Smooth muscle cell (in vitro differentiated cells): ENCODE data around the gene KCNN1. TPM values are rescaled to one million over a fixed set of nuclear protein-coding genes. Genes with fewer than 3 reads are reported as not detected.

ENCODE experiments used
- DNase-seq: peaks from one replicate; lab custom pipeline; 2025; ENCODE audit not compliant: unreplicated experiment; lab: John Stamatoyannopoulos, UW
- H2AFZ ChIP-seq: fragments of 200-600 bp; sonication (generic); 2 replicates; pipeline ENCODE4 v1.6.0; 2016; ENCODE audit warnings: antibody characterized with exemption, low read depth, mild to moderate bottlenecking
- H3F3A ChIP-seq: fragments of 200-600 bp; sonication (generic); 2 replicates; pipeline ENCODE4 v1.6.0; 2017; ENCODE audit warnings: antibody characterized with exemption, low read depth
- H3K27ac ChIP-seq: fragments of 200-600 bp; sonication (generic); 2 replicates; pipeline ENCODE4 v1.5.1; 2016; ENCODE audit warnings: low read depth, mild to moderate bottlenecking
- H3K27me3 ChIP-seq: fragments of 200-600 bp; sonication (generic); 2 replicates; pipeline ENCODE4 v1.6.1; 2016; ENCODE audit warnings: low read depth, mild to moderate bottlenecking
- H3K36me3 ChIP-seq: fragments of 200-600 bp; sonication (generic); 2 replicates; pipeline ENCODE4 v1.5.1; 2016; ENCODE audit warnings: low read depth
- H3K4me1 ChIP-seq: fragments of 200-600 bp; sonication (generic); 2 replicates; pipeline ENCODE4 v1.5.1; 2016; ENCODE audit warnings: low read depth
- H3K4me2 ChIP-seq: fragments of 200-600 bp; sonication (generic); 2 replicates; pipeline ENCODE4 v1.6.0; 2016; ENCODE audit warnings: mild to moderate bottlenecking
- H3K4me3 ChIP-seq: fragments of 200-600 bp; sonication (generic); 2 replicates; pipeline ENCODE4 v1.5.1; 2016; ENCODE audit warnings: mild to moderate bottlenecking
- H3K79me2 ChIP-seq: fragments of 200-600 bp; sonication (generic); 2 replicates; pipeline ENCODE4 v1.6.0; 2016; ENCODE audit warnings: low read depth, mild to moderate bottlenecking
- H3K9ac ChIP-seq: fragments of 200-600 bp; sonication (generic); 2 replicates; pipeline ENCODE4 v1.6.0; 2016; ENCODE audit warnings: low read depth
- H3K9me3 ChIP-seq: fragments of 200-600 bp; sonication (generic); replicated peaks from 2 replicates; pipeline ENCODE4 v1.5.1; 2016; ENCODE audit warnings: low read depth
- H4K20me1 ChIP-seq: fragments of 200-600 bp; sonication (generic); 2 replicates; pipeline ENCODE4 v1.6.0; 2016; ENCODE audit warnings: low read depth
- CTCF ChIP-seq: fragments of 200-600 bp; sonication (generic); IDR thresholded peaks from 2 replicates; pipeline ENCODE4 v1.5.1; 2017; ENCODE audit warnings: borderline replicate concordance, mild to moderate bottlenecking, antibody characterized with exemption; ENCODE audit not compliant: insufficient read depth, poor library complexity, severe bottlenecking
- WGBS: methylation state at CpG from one replicate; pipeline ENCODE4 v1.1.7; 2016; ENCODE audit warnings: low lambda C conversion rate; 5-methylcytosine and 5-hydroxymethylcytosine counted together
- polyA plus RNA-seq: library from polyadenylated mRNA; unstranded; fragments of >200 nt; fragmentation: Nextera tagmentation; extraction: Ambion mirVana; gene quantifications from 2 replicates; pipeline ENCODE4 v1.2.1, GENCODE V29; 2016
- total RNA-seq: library from RNA; depleted of rRNA; stranded (reverse); fragments of >200 nt; gene quantifications from 2 replicates; pipeline ENCODE4 v1.2.3, GENCODE V29; 2014

Gene KCNN1
- total and polyA plus RNA-seq, 2 experiments from 2014 or later, result 0.22 to 4.2 TPM

GRCh38 chr19:17922138-17922537 lies 44.8 kb upstream of the KCNN1 start:
- H3K36me3 ChIP-seq, result no peaks in the 10 kb centered on the region
- H3F3A ChIP-seq, result no peaks in the 10 kb centered on the region
- H3K27ac ChIP-seq, result no peak overlapping the region
- H2AFZ ChIP-seq, result no peak overlapping the region
- no peaks in the 10 kb centered on the region for H4K20me1 ChIP-seq
- TF ChIP-seq CTCF, result no peak
- WGBS, result 75% methylated on average over 3 of the region's 3 CpGs
- no peak overlapping the region for H3K9ac ChIP-seq
- no peak overlapping the region for H3K4me2 ChIP-seq
- no peaks in the 10 kb centered on the region for H3K4me1 ChIP-seq
- H3K9me3 ChIP-seq, result no peaks in the 10 kb centered on the region
- H3K4me3 ChIP-seq, result no peak overlapping the region
- no peak for DNase-seq
- H3K79me2 ChIP-seq, result no peaks in the 10 kb centered on the region
- H3K27me3 ChIP-seq, result no peaks in the 10 kb centered on the region

- H2AFZ ChIP-seq, result no peak overlapping the region
- WGBS, result 87% methylated on average over 4 of the region's 4 CpGs
- H3K4me1 ChIP-seq, result no peaks in the 10 kb centered on the region
- H3K27me3 ChIP-seq, result no peaks in the 10 kb centered on the region
- no peaks in the 10 kb centered on the region for H3K36me3 ChIP-seq
- H3K4me2 ChIP-seq, result no peak overlapping the region
- no peak overlapping the region for H3K4me3 ChIP-seq
- H3K79me2 ChIP-seq, result no peaks in the 10 kb centered on the region
- no peak overlapping the region for H3K9ac ChIP-seq
- DNase-seq, result no peak
- H3F3A ChIP-seq, result no peaks in the 10 kb centered on the region
- H3K27ac ChIP-seq, result no peak overlapping the region
- no peaks in the 10 kb centered on the region for H3K9me3 ChIP-seq
- H4K20me1 ChIP-seq, result no peaks in the 10 kb centered on the region
- TF ChIP-seq CTCF, result no peak
Measured at GRCh38 chr19:17926044-17926443, 40.9 kb upstream of the KCNN1 start.

GRCh38 chr19:17929056-17929455 lies 37.9 kb upstream of the KCNN1 start:
- Histone ChIP-seq H3K79me2 (peaks cover 10% of the 10 kb centered on the region), H3K4me1 (peaks cover 6% of the 10 kb centered on the region), H3K4me3 (no peak overlapping the region), H3K4me2 (no peak overlapping the region), H3K9me3 (no peaks in the 10 kb centered on the region), H2AFZ (no peak overlapping the region), H3F3A (no peaks in the 10 kb centered on the region), H3K9ac (no peak overlapping the region), H3K36me3 (no peaks in the 10 kb centered on the region), H3K27ac (no peak overlapping the region), H3K27me3 (no peaks in the 10 kb centered on the region), H4K20me1 (no peaks in the 10 kb centered on the region)
- 84% methylated on average over 4 of the region's 4 CpGs for WGBS
- DNase-seq, result no peak
- no peak for TF ChIP-seq CTCF

- H3K36me3 ChIP-seq, result no peaks in the 10 kb centered on the region
- DNase-seq, result peak; percentile 5
- no peak overlapping the region for H3K27ac ChIP-seq
- peak overlapping the region; percentile 76 for H3K4me3 ChIP-seq
- no peaks in the 10 kb centered on the region for H3F3A ChIP-seq
- peak overlapping the region; percentile 93 for H2AFZ ChIP-seq
- H3K27me3 ChIP-seq, result no peaks in the 10 kb centered on the region
- no peaks in the 10 kb centered on the region for H3K9me3 ChIP-seq
- WGBS, result 30% methylated on average over 14 of the region's 14 CpGs
- peaks cover 6% of the 10 kb centered on the region for H3K4me1 ChIP-seq
- peaks cover 18% of the 10 kb centered on the region for H3K79me2 ChIP-seq
- no peaks in the 10 kb centered on the region for H4K20me1 ChIP-seq
- H3K9ac ChIP-seq, result no peak overlapping the region
- H3K4me2 ChIP-seq, result peak overlapping the region; percentile 92
- TF ChIP-seq CTCF, result no peak
Measured at GRCh38 chr19:17931532-17932191, 35.2 kb upstream of the KCNN1 start.
